ENCODE measurements around the gene CNDP2. TPM values are rescaled to one million over a fixed set of nuclear protein-coding genes. Genes with fewer than 3 reads are reported as not detected.

CNDP2 gene
- total and polyA plus RNA-seq, 12 donors = 49.7 to 159 (median 97.9) TPM

GRCh38 chr18:74497324-74497676 lies 1.1 kb downstream of the CNDP2 start:
- H3K36me3 ChIP-seq (replicated peaks in 1 of 2) = peaks cover 0 to 11% of the 10 kb centered on the region in 2 donors
- intact Hi-C loops (cut with DNase I) = loop anchor here in 1 of 2 donors (10.0 kb wide), 1 partner anchor 98 kb away; the partner anchor contains the start of gene ZNF407
- H3K27ac ChIP-seq = peak overlapping the region in 1 of 5 donors; percentile 49
- no peaks in the 10 kb centered on the region for H3K27me3 ChIP-seq
- peaks cover 7 to 9% of the 10 kb centered on the region in 2 donors for H3K4me1 ChIP-seq (replicated peaks in 1 of 2)
- H3K9me3 ChIP-seq (replicated peaks in 1 of 3) = no peaks in the 10 kb centered on the region
- 89 to 97% (median 95%) methylated on average over 8 of the region's 8 CpGs for WGBS, 4 donors
- H3K4me3 ChIP-seq = peak overlapping the region in 1 of 4 donors; percentile 81
- no peak for DNase-seq
- no peak for TF ChIP-seq CTCF (IDR thresholded peaks at IDR 0.05)

GRCh38 chr18:74497778-74498177 lies 1.6 kb downstream of the CNDP2 start:
- intact Hi-C loops (cut with DNase I) = loop anchor here in 1 of 2 donors (10.0 kb wide), 1 partner anchor 97 kb away; the partner anchor contains the start of gene ZNF407
- no peaks in the 10 kb centered on the region for H3K9me3 ChIP-seq (replicated peaks in 1 of 3)
- 79 to 89% (median 84%) methylated on average over 3 of the region's 3 CpGs for WGBS, 4 donors
- no peaks in the 10 kb centered on the region for H3K27me3 ChIP-seq
- H3K4me1 ChIP-seq (replicated peaks in 1 of 2) = peaks cover 7 to 9% of the 10 kb centered on the region in 2 donors
- H3K4me3 ChIP-seq = no peak overlapping the region
- H3K27ac ChIP-seq = no peak overlapping the region
- TF ChIP-seq POLR2A (IDR thresholded peaks at IDR 0.05) (no peak), CTCF (IDR thresholded peaks at IDR 0.05) (no peak)
- H3K36me3 ChIP-seq (replicated peaks in 1 of 2) = peaks cover 0 to 15% of the 10 kb centered on the region in 2 donors
- no peak for DNase-seq

- H3K27me3 ChIP-seq = no peaks in the 10 kb centered on the region
- H3K27ac ChIP-seq = peak overlapping the region in 4 of 5 donors; percentile 1 to 85 (median 50)
- no peak for TF ChIP-seq CTCF (IDR thresholded peaks at IDR 0.05)
- TF ChIP-seq POLR2A (IDR thresholded peaks at IDR 0.05) = no peak
- peaks cover 0 to 23% of the 10 kb centered on the region in 2 donors for H3K36me3 ChIP-seq (replicated peaks in 1 of 2)
- peaks cover 7 to 9% of the 10 kb centered on the region in 2 donors for H3K4me1 ChIP-seq (replicated peaks in 1 of 2)
- 79 to 85% (median 81%) methylated on average over 14 of the region's 14 CpGs for WGBS, 4 donors
- DNase-seq = peak in 4 of 7 donors; percentile 27 to 35 (median 31)
- no peaks in the 10 kb centered on the region for H3K9me3 ChIP-seq (replicated peaks in 1 of 3)
- intact Hi-C loops (cut with DNase I) = loop anchor here in 1 of 2 donors (10.0 kb wide), 1 partner anchor 96 kb away; the partner anchor contains the start of gene ZNF407
- H3K4me3 ChIP-seq = peak overlapping the region in 1 of 4 donors; percentile 35
Observed at GRCh38 chr18:74498712-74499627, 2.8 kb downstream of the CNDP2 start.

- intact Hi-C loops (cut with DNase I) = loop anchor here in 1 of 2 donors (10.0 kb wide), 1 partner anchor 95 kb away; the partner anchor contains the start of gene ZNF407
- no peaks in the 10 kb centered on the region for H3K27me3 ChIP-seq
- no peaks in the 10 kb centered on the region for H3K9me3 ChIP-seq (replicated peaks in 1 of 3)
- DNase-seq = peak; percentile 29 to 83 (median 52)
- peaks cover 0 to 28% of the 10 kb centered on the region in 2 donors for H3K36me3 ChIP-seq (replicated peaks in 1 of 2)
- WGBS, 4 donors = 61 to 85% (median 70%) methylated on average over 9 of the region's 9 CpGs
- peak overlapping the region; percentile 1 to 85 (median 39) for H3K27ac ChIP-seq
- H3K4me3 ChIP-seq = peak overlapping the region in 1 of 4 donors; percentile 35
- H3K4me1 ChIP-seq (replicated peaks in 1 of 2) = peaks cover 7 to 9% of the 10 kb centered on the region in 2 donors
- TF ChIP-seq CTCF (IDR thresholded peaks at IDR 0.05) (no peak), POLR2A (IDR thresholded peaks at IDR 0.05) (no peak)
Observed at GRCh38 chr18:74499633-74500032, 3.5 kb downstream of the CNDP2 start.

All from adrenal gland (tissue), 12 donors.